Endothelial cell (in vitro differentiated cells): Measurements from ENCODE around the gene KIF20B. TPM values are rescaled to one million over a fixed set of nuclear protein-coding genes. Genes with fewer than 3 reads are reported as not detected.

Experiments
- DNase-seq: peaks from one replicate; pipeline ENCODE4 v3.0.0; 2021; ENCODE audit warnings: low spot score
- H3K27ac Mint-ChIP-seq: one replicate; pipeline ENCODE4 v1.8.0; 2021; ENCODE audit warnings: mixed read lengths, inconsistent platforms; ENCODE audit not compliant: unreplicated experiment
- H3K27me3 Mint-ChIP-seq: one replicate; pipeline ENCODE4 v1.8.0; 2021; ENCODE audit warnings: mild to moderate bottlenecking, moderate library complexity, mixed read lengths, inconsistent platforms; ENCODE audit not compliant: unreplicated experiment
- H3K36me3 Mint-ChIP-seq: one replicate; pipeline ENCODE4 v1.8.0; 2021; ENCODE audit warnings: mild to moderate bottlenecking, low read depth, mixed read lengths, inconsistent platforms; ENCODE audit not compliant: unreplicated experiment
- H3K4me1 Mint-ChIP-seq: one replicate; pipeline ENCODE4 v1.8.0; 2021; ENCODE audit warnings: mild to moderate bottlenecking, mixed read lengths, inconsistent platforms; ENCODE audit not compliant: unreplicated experiment
- H3K4me3 Mint-ChIP-seq: one replicate; pipeline ENCODE4 v1.8.0; 2021; ENCODE audit warnings: mild to moderate bottlenecking, mixed read lengths, inconsistent platforms; ENCODE audit not compliant: unreplicated experiment
- H3K9me3 Mint-ChIP-seq: one replicate; pipeline ENCODE4 v1.8.0; 2021; ENCODE audit warnings: mixed read lengths, inconsistent platforms; ENCODE audit not compliant: unreplicated experiment
- CTCF ChIP-seq: fragments of 200-600 bp; sonication (generic); IDR thresholded peaks from one replicate; pipeline ENCODE4 v1.5.0; 2021; ENCODE audit warnings: antibody characterized with exemption; ENCODE audit not compliant: unreplicated experiment
- total RNA-seq: library from RNA; stranded (reverse); fragmentation: NEBNext Ultra II Directional; extraction: Animal tissue kit (Norgen Biotek cat#: 25700); gene quantifications from one replicate; pipeline ENCODE4 v1.2.1, GENCODE V29; 2021; ENCODE audit not compliant: unreplicated experiment

KIF20B gene
- total RNA-seq, 1 donor from 2014 or later, result 12.9 TPM

DNA sequence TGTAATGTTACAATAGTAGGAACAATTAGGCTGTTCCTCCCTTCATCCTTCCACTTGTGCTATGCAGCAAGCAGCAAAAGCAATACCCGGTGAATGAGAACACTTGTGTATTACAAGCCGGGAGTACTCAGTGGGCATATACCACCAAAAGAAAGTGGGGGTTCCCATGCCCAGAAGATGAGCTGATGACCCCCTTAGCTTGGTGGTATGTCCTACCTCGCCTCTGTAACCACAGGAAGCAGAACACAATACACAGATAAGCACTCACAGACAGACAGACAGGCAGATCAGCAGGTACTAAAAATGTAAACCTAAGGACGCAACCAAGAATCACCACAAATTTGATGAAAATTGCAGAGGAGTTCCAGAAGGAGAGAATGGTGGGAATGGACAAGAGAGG is 15.5 kb upstream of the KIF20B start:
- no peak for DNase-seq
- no peaks in the 10 kb centered on the region for H3K9me3 Mint-ChIP-seq
- H3K4me1 Mint-ChIP-seq, result peaks cover 5% of the 10 kb centered on the region
- no peak overlapping the region for H3K27ac Mint-ChIP-seq
- no peak overlapping the region for H3K4me3 Mint-ChIP-seq
- TF ChIP-seq CTCF, result no peak
- H3K36me3 Mint-ChIP-seq, result no peaks in the 10 kb centered on the region
- H3K27me3 Mint-ChIP-seq, result peaks cover 2% of the 10 kb centered on the region

DNA sequence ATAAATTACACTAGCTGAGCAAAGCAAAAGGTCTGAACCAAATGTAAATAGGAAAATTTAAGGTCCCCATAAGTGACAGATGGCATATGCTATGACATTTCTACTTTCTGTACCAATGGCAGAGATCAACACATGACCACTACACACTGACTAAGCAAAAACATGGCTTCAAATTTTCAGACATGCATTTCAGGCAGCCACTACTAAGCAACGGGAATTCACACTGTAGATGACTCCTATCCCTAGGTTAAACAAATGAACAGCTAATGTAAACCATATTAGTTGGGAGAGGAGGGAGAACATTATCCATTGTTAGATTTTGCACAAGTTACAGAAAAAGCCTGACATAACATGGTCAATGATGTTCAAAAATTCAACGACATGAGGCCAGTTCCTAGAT is 11.4 kb upstream of the KIF20B start:
- DNase-seq, result no peak
- Mint-ChIP-seq H3K36me3 (no peaks in the 10 kb centered on the region), H3K4me3 (no peak overlapping the region), H3K27me3 (peaks cover 2% of the 10 kb centered on the region), H3K9me3 (no peaks in the 10 kb centered on the region), H3K27ac (no peak overlapping the region), H3K4me1 (peaks cover 5% of the 10 kb centered on the region)
- no peak for TF ChIP-seq CTCF

GRCh38 chr10:89692416-89692815 is 9.0 kb upstream of the KIF20B start:
- H3K4me1 Mint-ChIP-seq, result no peaks in the 10 kb centered on the region
- no peaks in the 10 kb centered on the region for H3K9me3 Mint-ChIP-seq
- TF ChIP-seq CTCF, result no peak
- H3K36me3 Mint-ChIP-seq, result no peaks in the 10 kb centered on the region
- no peak for DNase-seq
- peaks cover 2% of the 10 kb centered on the region for H3K27me3 Mint-ChIP-seq
- H3K27ac Mint-ChIP-seq, result no peak overlapping the region
- no peak overlapping the region for H3K4me3 Mint-ChIP-seq

DNA sequence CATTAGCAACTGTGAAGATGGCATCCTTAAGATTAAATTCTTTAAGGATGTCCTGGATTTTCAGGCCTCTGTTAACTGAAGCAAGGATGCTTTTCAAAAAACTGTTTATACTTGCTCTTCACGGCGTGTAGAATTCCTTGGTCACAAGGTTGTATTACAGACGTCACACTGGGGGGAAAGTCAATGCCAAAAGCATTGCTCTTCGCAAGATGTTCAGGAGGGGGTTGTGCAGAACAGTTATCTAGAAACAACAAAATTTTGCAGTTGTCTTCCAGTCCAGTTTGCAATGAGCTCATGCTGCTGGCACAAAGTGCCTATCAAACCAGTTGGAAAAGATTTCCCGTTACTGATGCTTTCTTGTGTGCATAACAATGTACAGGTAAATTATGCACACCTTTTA is 8.2 kb upstream of the KIF20B start:
- no peak overlapping the region for H3K4me3 Mint-ChIP-seq
- H3K27me3 Mint-ChIP-seq, result peaks cover 2% of the 10 kb centered on the region
- TF ChIP-seq CTCF, result no peak
- no peak for DNase-seq
- no peaks in the 10 kb centered on the region for H3K36me3 Mint-ChIP-seq
- H3K9me3 Mint-ChIP-seq, result no peaks in the 10 kb centered on the region
- H3K4me1 Mint-ChIP-seq, result no peaks in the 10 kb centered on the region
- H3K27ac Mint-ChIP-seq, result no peak overlapping the region

- H3K4me3 Mint-ChIP-seq, result no peak overlapping the region
- no peaks in the 10 kb centered on the region for H3K4me1 Mint-ChIP-seq
- H3K9me3 Mint-ChIP-seq, result no peaks in the 10 kb centered on the region
- peaks cover 2% of the 10 kb centered on the region for H3K27me3 Mint-ChIP-seq
- DNase-seq, result no peak
- TF ChIP-seq CTCF, result no peak
- no peak overlapping the region for H3K27ac Mint-ChIP-seq
- no peaks in the 10 kb centered on the region for H3K36me3 Mint-ChIP-seq
Observed at GRCh38 chr10:89695307-89695706, 6.1 kb upstream of the KIF20B start.
